H9 (cell line): Measurements from ENCODE around the gene PTPA. TPM values are rescaled to one million over a fixed set of nuclear protein-coding genes. Genes with fewer than 3 reads are reported as not detected.

ENCODE experiments used
- DNase-seq: peaks from one replicate; pipeline ENCODE4 v3.0.0-alpha.2; 2017
- H2AFZ ChIP-seq: one replicate; pipeline ENCODE4 v1.6.1; 2013; ENCODE audit warnings: mild to moderate bottlenecking, low read length, control low read depth, moderate library complexity
- H2AK5ac ChIP-seq: 2 replicates; pipeline ENCODE4 v1.6.1; 2013; ENCODE audit warnings: low read length, control low read depth, mixed read lengths; ENCODE audit not compliant: insufficient read length
- H2BK120ac ChIP-seq: one replicate; pipeline ENCODE4 v1.6.1; 2013; ENCODE audit warnings: low read depth, mild to moderate bottlenecking, low read length, control low read depth, inconsistent platforms; ENCODE audit not compliant: poor library complexity, severe bottlenecking
- H2BK12ac ChIP-seq: 2 replicates; pipeline ENCODE4 v1.6.1; 2013; ENCODE audit warnings: low read length, control low read depth, mixed read lengths, low read depth; ENCODE audit not compliant: insufficient read length
- H2BK15ac ChIP-seq: 2 replicates; pipeline ENCODE4 v1.6.1; 2013; ENCODE audit warnings: low read depth, low read length, control low read depth
- H2BK20ac ChIP-seq: one replicate; pipeline ENCODE4 v1.6.1; 2013; ENCODE audit warnings: low read depth, mild to moderate bottlenecking, low read length, control low read depth, inconsistent platforms; ENCODE audit not compliant: poor library complexity, severe bottlenecking
- H2BK5ac ChIP-seq: 2 replicates; pipeline ENCODE4 v1.6.1; 2013; ENCODE audit warnings: low read length, control low read depth, mixed read lengths; ENCODE audit not compliant: insufficient read length
- H3K14ac ChIP-seq: 2 replicates; pipeline ENCODE4 v1.6.1; 2013; ENCODE audit warnings: low read length, control low read depth; ENCODE audit not compliant: insufficient read depth
- H3K18ac ChIP-seq: 2 replicates; pipeline ENCODE4 v1.6.1; 2013; ENCODE audit warnings: low read depth, mild to moderate bottlenecking, mixed read lengths, low read length, control low read depth; ENCODE audit not compliant: insufficient read length
- H3K23ac ChIP-seq: 2 replicates; pipeline ENCODE4 v1.6.1; 2013; ENCODE audit warnings: low read length, control low read depth, mixed read lengths, low read depth; ENCODE audit not compliant: insufficient read length
- H3K23me2 ChIP-seq: 2 replicates; pipeline ENCODE4 v1.6.1; 2013; ENCODE audit warnings: low read depth, mild to moderate bottlenecking, mixed read lengths, low read length, control low read depth; ENCODE audit not compliant: insufficient read length, poor library complexity, severe bottlenecking
- H3K27ac ChIP-seq: 2 replicates; pipeline ENCODE4 v1.5.1; 2013; ENCODE audit warnings: low read length, control low read depth, mixed read lengths, low read depth; ENCODE audit not compliant: insufficient read length
- H3K27me3 ChIP-seq: 2 replicates; pipeline ENCODE4 v1.6.1; 2013; ENCODE audit warnings: low read length, control low read depth, inconsistent platforms; ENCODE audit not compliant: insufficient read depth
- H3K4ac ChIP-seq: 2 replicates; pipeline ENCODE4 v1.6.1; 2013; ENCODE audit warnings: low read depth, mild to moderate bottlenecking, control low read depth, inconsistent platforms, low read length, moderate library complexity
- H3K4me1 ChIP-seq: 2 replicates; pipeline ENCODE4 v1.6.1; 2013; ENCODE audit warnings: low read length, control low read depth, inconsistent platforms; ENCODE audit not compliant: insufficient read depth
- H3K4me2 ChIP-seq: 2 replicates; pipeline ENCODE4 v1.6.1; 2013; ENCODE audit warnings: low read length, control low read depth, mixed read lengths; ENCODE audit not compliant: insufficient read length, insufficient read depth
- H3K56ac ChIP-seq: 2 replicates; pipeline ENCODE4 v1.6.1; 2013; ENCODE audit warnings: low read depth, mild to moderate bottlenecking, mixed read lengths, low read length, control low read depth; ENCODE audit not compliant: insufficient read length
- H3K79me1 ChIP-seq: 2 replicates; pipeline ENCODE4 v1.6.1; 2013; ENCODE audit warnings: low read depth, mild to moderate bottlenecking, moderate library complexity, low read length, control low read depth, inconsistent platforms; ENCODE audit not compliant: insufficient read depth, poor library complexity, severe bottlenecking
- H3K79me2 ChIP-seq: 2 replicates; pipeline ENCODE4 v1.6.1; 2013; ENCODE audit warnings: low read length, control low read depth, inconsistent platforms; ENCODE audit not compliant: insufficient read depth
- H3K9ac ChIP-seq: 2 replicates; pipeline ENCODE4 v1.6.1; 2013; ENCODE audit warnings: low read length, control low read depth, mixed read lengths; ENCODE audit not compliant: insufficient read length; ENCODE audit errors: extremely low read depth
- H3K9me3 ChIP-seq: one replicate; pipeline ENCODE4 v1.6.1; 2013; ENCODE audit warnings: low read depth, low read length, inconsistent platforms; ENCODE audit not compliant: control insufficient read depth
- H3T11ph ChIP-seq: one replicate; pipeline ENCODE4 v1.6.1; 2013; ENCODE audit warnings: mild to moderate bottlenecking, low read length, control low read depth, inconsistent platforms
- H4K20me1 ChIP-seq: one replicate; pipeline ENCODE4 v1.6.1; 2013; ENCODE audit not compliant: control insufficient read depth, insufficient read length, insufficient read depth
- H4K5ac ChIP-seq: 2 replicates; pipeline ENCODE4 v1.6.1; 2013; ENCODE audit warnings: low read depth, mild to moderate bottlenecking, mixed read lengths, low read length, control low read depth; ENCODE audit not compliant: insufficient read length
- H4K8ac ChIP-seq: replicated peaks from 2 replicates; pipeline ENCODE4 v1.6.1; 2013; ENCODE audit warnings: low read length, control low read depth, mixed read lengths, low read depth; ENCODE audit not compliant: insufficient read length
- H4K91ac ChIP-seq: 2 replicates; pipeline ENCODE4 v1.6.1; 2013; ENCODE audit warnings: low read depth, mild to moderate bottlenecking, moderate library complexity, mixed read lengths, low read length, control low read depth; ENCODE audit not compliant: insufficient read length
- H3K27ac Mint-ChIP-seq, 3 experiments: 2 replicates in 2 of 3; 3 replicates in 1 of 3; pipeline ENCODE4 v1.8.0; 2020 to 2021; ENCODE audit warnings: mixed read lengths in 3 of 3, mild to moderate bottlenecking in 1 of 3, moderate library complexity in 1 of 3
- H3K27me3 Mint-ChIP-seq: 2 replicates; pipeline ENCODE4 v1.8.0; 2021; ENCODE audit warnings: low read depth, mild to moderate bottlenecking, moderate library complexity, mixed read lengths
- H3K36me3 Mint-ChIP-seq, 3 experiments: 2 replicates in 2 of 3; 3 replicates in 1 of 3; pipeline ENCODE4 v1.8.0; 2020 to 2021; ENCODE audit warnings: low read depth in 3 of 3, mixed read lengths in 3 of 3; ENCODE audit not compliant: insufficient read depth in 1 of 3
- H3K4me1 Mint-ChIP-seq, 2 experiments: 2 replicates each; pipeline ENCODE4 v1.8.0; 2020; ENCODE audit warnings: mixed read lengths in 2 of 2
- H3K4me3 Mint-ChIP-seq, 2 experiments: 2 replicates in 1 of 2; 3 replicates in 1 of 2; pipeline ENCODE4 v1.8.0; 2020 to 2021; ENCODE audit warnings: mild to moderate bottlenecking in 2 of 2, mixed read lengths in 2 of 2, moderate library complexity in 1 of 2
- H3K9me3 Mint-ChIP-seq, 2 experiments: 2 replicates in 1 of 2; 3 replicates in 1 of 2; pipeline ENCODE4 v1.8.0; 2020; ENCODE audit warnings: mild to moderate bottlenecking in 2 of 2, mixed read lengths in 2 of 2, moderate library complexity in 1 of 2
- WGBS: extraction: QIAGEN DNeasy Blood & Tissue Kit; methylation state at CpG from one replicate; pipeline ENCODE4 v1.1.7; 2013; ENCODE audit warnings: missing lambda C conversion rate, low lambda C conversion rate, mixed read lengths; ENCODE audit not compliant: insufficient read length; ENCODE audit errors: extremely low coverage; 5-methylcytosine and 5-hydroxymethylcytosine counted together
- total RNA-seq: library from RNA; stranded (reverse); gene quantifications from 2 replicates; pipeline ENCODE4 v1.2.1, GENCODE V29; 2021
- TF ChIP-seq, protein P1 (sequence below): fragments of 200-600 bp; sonication (generic); conservative IDR thresholded peaks from 3 replicates; pipeline ENCODE4 v1.8.0; 2021; ENCODE audit warnings: antibody characterized with exemption, mild to moderate bottlenecking

Gene PTPA
- total RNA-seq, 1 experiment from 2014 or later: 145 TPM

DNA sequence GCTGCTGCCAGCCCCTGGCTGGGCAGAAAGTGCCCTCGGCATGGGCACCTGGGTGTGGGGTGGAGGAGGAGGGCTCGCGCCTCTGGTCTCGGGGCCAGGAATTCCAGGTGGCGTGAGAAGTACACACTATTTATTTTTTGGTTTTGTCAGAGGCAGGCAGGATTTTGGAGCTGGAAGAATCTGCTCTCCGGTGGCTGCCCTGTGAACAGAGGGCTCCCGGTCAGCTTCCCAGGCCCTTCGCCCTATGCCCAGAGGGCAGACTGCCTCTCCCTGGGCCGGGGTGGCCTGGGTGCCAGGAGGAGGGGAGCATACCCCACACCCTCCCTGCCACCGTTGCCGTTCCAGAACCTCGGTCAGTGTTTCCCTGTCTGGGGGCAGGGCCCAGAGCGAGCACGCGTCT is 22.0 kb upstream of the PTPA start:
- H4K91ac ChIP-seq: no peak overlapping the region
- no peak overlapping the region; a peak in 1 of 7 replicates for H3K27ac Mint-ChIP-seq

More for the DNA sequence above, 22.0 kb upstream of the PTPA start:
- H2AK5ac ChIP-seq: no peak overlapping the region
- no peak overlapping the region for H3K4ac ChIP-seq
- no peak overlapping the region for H2BK12ac ChIP-seq
- no peaks in the 10 kb centered on the region for H3K4me1 ChIP-seq
- DNase-seq: no peak
- H3K79me2 ChIP-seq: no peaks in the 10 kb centered on the region
- no peak overlapping the region for H2AFZ ChIP-seq
- no peak overlapping the region for H2BK5ac ChIP-seq
- no peaks in the 10 kb centered on the region for H3K27me3 ChIP-seq
- H3K18ac ChIP-seq: no peak overlapping the region
- TF ChIP-seq, protein P1, sequence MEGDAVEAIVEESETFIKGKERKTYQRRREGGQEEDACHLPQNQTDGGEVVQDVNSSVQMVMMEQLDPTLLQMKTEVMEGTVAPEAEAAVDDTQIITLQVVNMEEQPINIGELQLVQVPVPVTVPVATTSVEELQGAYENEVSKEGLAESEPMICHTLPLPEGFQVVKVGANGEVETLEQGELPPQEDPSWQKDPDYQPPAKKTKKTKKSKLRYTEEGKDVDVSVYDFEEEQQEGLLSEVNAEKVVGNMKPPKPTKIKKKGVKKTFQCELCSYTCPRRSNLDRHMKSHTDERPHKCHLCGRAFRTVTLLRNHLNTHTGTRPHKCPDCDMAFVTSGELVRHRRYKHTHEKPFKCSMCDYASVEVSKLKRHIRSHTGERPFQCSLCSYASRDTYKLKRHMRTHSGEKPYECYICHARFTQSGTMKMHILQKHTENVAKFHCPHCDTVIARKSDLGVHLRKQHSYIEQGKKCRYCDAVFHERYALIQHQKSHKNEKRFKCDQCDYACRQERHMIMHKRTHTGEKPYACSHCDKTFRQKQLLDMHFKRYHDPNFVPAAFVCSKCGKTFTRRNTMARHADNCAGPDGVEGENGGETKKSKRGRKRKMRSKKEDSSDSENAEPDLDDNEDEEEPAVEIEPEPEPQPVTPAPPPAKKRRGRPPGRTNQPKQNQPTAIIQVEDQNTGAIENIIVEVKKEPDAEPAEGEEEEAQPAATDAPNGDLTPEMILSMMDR: no peak
- Mint-ChIP-seq H3K27me3 (no peaks in the 10 kb centered on the region), H3K4me1 (no peaks in the 10 kb centered on the region), H3K9me3 (no peaks in the 10 kb centered on the region), H3K4me3 (no peak overlapping the region), H3K36me3 (peaks cover 20 to 53% (median 39%) of the 10 kb centered on the region in 3 experiments; a peak in 6 of 7 replicates)
- no peak overlapping the region for H3K56ac ChIP-seq
- no peak overlapping the region for H3K23ac ChIP-seq
- no peaks in the 10 kb centered on the region for H3K9me3 ChIP-seq
- no CpG with 5 or more reads among the region's 15 CpGs for WGBS
- H4K20me1 ChIP-seq: no peaks in the 10 kb centered on the region
- no peaks in the 10 kb centered on the region for H3K79me1 ChIP-seq
- no peak overlapping the region for H3K4me2 ChIP-seq
- no peak overlapping the region for H3K14ac ChIP-seq
- H3K23me2 ChIP-seq: no peaks in the 10 kb centered on the region
- H4K8ac ChIP-seq: no peak overlapping the region
- no peak overlapping the region for H2BK20ac ChIP-seq
- no peak overlapping the region for H4K5ac ChIP-seq
- no peak overlapping the region for H2BK15ac ChIP-seq
- H2BK120ac ChIP-seq: no peak overlapping the region
- no peak overlapping the region for H3T11ph ChIP-seq
- H3K27ac ChIP-seq: no peak overlapping the region
- H3K9ac ChIP-seq: no peak overlapping the region
